GM10847 (cell line): Measurements from ENCODE around the gene TLK1.
A peak's percentile ranks its signal among the peaks of the same experiment; 100 is the strongest.

Source experiments
- POLR2A ChIP-seq: IDR thresholded peaks from 2 replicates; pipeline ENCODE4 v1.6.1; 2011; ENCODE audit not compliant: insufficient read length; ENCODE audit errors: extremely low read depth

TLK1 gene

DNA sequence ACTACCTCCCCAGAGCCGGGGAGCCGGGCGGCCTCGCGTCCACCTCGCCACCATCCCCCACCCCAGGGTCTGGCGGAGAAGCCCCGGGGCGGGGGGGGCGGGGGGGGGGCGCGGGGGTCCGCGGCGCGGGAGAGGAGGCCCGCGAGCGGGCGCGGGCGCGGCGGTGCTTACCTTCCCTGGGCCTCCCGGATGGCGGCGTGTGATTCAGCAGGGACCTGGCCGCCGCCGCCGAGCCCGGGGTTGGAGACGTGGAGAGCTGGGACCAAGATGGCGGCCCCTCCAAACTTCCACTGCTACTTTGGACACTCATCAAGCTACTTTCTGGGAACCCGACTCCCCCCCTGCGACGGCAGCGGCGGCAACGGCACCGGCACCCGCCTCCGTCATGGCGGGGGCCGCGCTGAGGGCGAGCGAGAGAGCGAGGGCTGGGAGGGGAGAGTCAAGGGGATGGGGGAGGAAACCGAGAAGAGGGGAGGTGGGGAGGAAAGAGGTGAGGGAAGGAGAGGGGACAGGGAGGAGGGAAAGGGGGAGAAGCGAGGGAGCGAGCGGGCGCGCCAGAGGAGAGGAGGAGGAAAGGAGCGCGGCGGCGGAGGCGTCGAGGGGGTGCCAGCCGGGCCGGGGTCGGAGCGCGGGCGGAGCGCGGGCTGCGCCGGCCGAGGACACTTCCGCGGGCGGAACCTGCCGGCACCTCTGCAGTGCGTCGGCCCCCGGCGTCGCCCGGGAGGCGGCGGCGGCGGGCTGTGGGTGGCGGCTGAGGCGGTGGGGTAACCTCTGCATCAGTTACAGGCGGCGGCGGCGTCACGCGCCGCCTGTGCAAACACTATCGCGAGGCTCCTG, at the start of gene TLK1:
Gene TLK1, minus strand, starts transcription at position 775 of the 837 bp plus-strand sequence. Its CDS starts 465 bp downstream, at position 310.
- peak; percentile 27 for TF ChIP-seq POLR2A

DNA sequence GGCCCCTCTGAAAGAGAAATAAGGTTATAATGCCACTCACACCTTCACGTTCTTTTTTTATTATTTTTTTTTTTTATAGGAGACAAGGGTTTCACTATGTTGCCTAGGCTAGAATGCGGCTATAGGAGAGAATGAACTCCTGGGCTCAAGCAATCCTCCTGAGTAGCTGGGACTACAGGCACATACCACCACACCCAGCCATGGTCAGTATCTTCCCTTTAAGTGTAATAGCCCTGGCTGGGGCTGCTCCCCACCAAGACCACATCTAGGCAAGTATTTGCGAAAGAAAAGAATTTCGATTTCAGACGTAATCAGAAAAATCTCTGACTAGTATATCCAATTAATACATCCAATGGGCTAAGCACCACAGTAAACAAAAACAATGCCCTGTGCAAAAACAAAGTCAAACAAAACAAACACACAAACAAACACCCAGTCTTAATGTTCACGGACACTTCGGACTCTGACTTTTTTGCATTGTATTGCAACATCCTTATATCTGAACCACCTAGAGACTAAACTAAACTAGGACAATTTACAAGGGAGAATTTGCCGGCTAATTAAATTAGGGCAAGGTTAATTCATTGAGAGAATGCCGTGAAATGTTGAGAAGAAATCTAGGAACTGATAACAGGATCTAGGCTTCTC, 49.6 kb upstream of the TLK1 start:
- TF ChIP-seq POLR2A = no peak

DNA sequence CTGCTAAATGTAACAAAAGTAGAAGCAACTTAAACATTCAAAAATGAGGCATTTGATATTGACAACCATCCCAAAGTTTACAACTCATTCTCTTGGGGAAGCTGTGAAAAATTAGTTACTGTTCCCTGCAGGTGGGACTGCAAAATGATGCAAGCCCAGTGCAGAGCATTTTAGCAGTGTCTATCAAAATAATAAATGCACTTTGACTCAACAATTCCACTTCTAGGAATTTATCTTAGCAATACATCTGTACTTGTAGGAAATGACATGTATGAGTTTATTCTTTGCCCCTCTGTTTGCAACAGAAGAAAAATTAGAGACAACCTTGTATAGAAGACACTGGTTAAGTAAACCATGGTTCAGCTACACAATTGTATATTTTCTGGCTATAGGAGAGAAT, 48.0 kb upstream of the TLK1 start:
- no peak for TF ChIP-seq POLR2A

DNA sequence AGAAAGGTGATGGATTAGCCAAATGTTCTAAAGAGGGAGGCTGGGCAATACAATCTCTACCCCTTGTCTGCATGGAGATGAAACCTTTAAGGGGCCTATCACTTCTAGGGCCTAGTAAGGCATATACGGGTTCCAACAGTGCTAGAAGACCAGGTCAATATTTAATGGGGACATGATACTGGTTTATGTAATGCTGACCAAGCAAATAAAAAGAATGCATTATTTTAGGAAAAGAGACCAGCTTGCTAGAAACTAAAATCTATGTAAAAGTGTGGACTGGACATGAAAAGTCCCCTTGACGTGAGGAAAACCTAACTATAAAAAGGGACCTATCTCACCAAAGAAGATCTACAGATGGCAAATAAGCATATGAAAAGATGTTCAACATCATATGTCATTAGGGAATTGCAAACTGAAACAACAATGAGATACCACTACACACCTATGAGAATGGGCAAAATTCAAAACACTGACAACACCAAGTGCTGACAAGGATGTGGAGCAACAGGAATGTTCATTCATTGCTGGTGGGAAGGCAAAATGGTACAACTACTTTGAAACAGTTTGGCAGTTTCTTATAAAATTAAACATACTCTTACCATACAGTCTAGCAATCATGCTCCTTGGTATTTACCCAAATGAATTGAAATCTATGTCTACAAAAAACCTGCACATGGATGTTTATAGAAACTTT, 45.9 kb upstream of the TLK1 start:
- no peak for TF ChIP-seq POLR2A

DNA sequence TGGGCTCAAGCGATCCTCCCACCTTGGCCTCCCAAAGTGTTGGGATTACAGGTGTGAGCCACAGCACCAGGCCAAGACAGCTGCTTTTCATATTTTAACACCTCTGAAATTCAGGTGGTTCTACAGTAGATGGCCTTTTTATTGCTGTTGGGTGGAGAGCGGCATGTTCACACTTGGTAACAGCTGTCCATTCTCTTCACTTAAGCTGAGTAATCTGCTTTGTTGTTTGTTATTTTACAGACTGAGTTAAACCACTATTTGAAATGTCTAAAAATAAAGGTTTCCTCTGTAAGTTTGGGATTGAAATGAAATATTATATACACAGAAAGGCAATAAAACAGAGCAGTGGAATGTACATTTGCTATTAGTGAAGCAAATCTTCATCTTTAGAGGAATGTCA, 44.9 kb upstream of the TLK1 start:
- no peak for TF ChIP-seq POLR2A

DNA sequence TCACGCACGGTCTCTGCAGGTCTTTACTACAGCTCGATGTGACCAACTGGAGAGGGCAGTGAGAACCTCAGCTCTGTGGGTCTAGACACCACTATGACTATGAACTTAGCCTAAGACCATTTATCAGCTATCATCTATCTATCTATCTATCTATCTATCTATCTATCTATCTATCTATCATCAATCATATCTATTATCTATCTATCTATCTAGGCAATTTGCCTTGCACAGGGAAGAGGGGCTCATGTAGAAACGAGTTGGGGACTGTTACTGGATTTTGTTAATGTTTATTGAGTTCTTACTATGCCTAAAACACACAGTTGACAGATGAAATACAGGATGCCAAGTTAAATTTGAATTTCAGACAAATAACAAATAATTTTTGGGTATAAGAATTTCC, 41.1 kb upstream of the TLK1 start:
- no peak for TF ChIP-seq POLR2A

DNA sequence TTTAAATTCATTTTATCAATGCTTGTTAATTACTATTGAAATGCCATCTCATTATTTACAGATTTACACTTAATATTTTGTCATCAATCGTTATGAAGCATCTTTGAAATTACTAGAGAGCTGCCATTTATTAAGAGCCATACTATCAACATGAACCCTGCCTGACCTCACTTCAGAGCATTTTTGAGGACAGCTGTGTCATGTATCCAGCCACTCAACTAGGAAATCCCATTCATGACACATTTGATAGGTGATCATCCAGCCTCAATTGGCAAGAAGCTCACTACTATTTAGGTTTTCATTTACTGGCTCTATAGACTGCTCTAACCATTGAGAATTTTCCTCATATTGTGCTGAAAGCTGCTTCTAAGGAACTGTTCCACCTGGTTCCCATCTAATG, 40.6 kb upstream of the TLK1 start:
- TF ChIP-seq POLR2A = no peak

DNA sequence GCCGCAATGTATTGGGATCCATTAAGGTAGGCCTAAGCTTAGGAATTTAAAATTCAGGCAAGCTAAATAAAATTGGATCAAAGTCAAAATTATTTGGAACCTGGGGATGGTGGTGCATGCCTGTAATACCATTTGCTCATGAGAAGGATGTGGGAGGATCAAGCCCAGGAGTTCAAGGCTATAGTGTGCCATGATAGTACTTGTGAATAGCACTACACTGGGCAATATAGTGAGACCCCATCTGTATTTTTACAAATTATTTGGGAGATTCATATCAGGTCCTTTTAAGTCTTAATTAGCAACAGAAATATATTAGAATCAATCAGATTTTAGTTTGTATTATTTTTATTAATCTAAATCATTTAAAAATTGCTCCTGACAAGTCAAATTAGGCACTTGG, 39.8 kb upstream of the TLK1 start:
- no peak for TF ChIP-seq POLR2A

DNA sequence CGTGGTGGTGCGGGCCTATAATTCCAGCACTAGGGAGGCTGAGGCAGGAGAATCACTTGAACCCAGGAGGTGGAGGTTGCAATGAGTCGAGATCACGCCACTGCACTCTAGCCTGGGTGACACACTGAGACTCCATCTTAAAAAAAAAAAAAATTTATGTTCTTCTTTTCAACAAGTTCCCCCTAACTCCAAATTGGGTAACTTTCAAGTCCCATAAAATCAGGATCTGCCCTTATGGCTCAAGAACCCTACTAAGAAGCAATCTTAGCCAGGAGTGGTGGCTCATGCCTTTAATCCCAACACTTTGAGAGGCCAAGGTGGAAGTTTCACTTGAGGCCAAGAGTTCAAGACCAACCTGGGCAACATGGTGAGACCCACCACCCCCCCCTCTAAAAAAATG, 30.3 kb upstream of the TLK1 start:
- TF ChIP-seq POLR2A = no peak

DNA sequence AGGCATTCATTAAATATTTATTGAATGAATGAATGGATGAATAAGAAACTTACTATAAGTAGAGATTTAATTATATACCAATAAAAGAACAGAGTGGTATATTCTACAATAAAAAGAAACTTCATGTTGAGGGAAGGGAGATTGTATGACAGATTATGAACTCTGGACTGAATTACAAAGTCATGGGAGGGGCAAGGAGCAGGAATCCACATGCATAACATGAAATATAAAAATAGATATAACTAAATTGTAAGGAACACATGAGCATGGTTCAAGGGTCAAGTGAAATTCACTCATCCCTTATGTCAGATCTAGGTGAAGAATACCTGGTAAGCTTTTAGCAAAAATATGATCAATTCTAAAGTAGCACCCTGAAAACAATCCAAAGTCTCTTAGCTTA, 27.1 kb upstream of the TLK1 start:
- no peak for TF ChIP-seq POLR2A

DNA sequence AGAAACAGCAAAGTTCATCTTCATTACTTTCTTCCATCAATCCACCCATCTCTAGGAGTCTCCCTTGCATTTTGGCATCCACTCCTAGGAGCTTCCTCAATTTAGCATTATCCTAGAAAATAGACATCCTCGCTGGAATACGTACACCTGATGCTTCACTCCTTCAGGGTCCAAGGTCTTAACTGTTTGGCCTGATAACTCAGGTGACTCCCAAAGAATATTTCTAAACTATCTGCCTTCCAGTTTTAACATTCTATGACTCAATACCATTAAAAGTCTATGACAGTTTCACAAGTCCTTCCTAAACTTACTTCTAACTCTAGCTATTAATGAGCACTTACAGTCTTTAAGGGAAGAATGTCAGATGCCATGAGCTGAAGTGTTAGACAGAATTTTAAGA, 26.5 kb upstream of the TLK1 start:
- TF ChIP-seq POLR2A = no peak

DNA sequence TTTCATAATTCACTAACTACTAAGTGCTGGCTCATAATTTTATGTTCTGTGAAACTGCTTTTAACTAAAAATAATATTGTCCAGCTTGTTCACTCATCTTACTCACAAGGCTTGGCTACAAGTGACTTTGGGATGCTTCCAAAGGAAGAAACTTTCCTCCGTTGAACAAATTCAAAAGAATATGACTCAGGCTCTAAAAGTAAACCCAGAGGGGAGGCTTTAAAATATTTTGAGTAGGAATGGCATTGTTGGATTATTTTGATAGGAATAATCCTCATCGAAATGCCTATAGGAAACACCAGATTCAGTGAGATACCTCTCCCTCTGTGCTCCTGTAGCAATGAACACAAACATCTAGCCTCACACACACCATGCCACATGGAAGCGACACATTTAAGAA, 25.2 kb upstream of the TLK1 start:
- no peak for TF ChIP-seq POLR2A

DNA sequence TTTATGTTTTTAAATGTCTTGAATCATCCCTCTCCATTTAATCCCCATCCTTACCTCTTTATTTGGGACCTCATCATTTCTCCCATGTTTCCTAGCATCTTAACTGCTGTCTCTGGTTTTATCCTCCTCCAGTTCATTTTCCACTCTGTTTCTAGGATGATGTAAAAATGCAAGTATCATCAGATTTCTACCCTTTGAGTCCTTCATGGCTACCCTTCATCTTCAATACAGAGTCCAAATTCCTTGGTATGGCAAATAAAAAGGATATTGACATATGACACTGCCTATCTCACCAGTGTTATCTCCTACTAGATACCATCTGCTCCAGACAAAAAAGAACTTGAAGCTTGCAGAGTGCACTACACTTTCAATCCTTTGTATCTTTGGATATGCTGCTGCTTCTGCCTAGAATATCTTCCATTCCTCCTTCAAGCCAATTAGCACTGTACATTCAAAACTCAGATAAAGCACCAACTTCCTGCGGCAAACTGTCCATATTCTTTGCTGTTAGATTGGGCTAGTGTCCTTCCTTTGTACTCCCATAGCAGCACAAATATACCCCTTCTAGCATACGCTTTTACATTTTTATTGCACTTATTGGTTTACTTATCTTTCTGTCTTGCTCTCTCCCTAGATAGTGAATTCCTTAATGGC, 24.6 kb upstream of the TLK1 start:
- no peak for TF ChIP-seq POLR2A

DNA sequence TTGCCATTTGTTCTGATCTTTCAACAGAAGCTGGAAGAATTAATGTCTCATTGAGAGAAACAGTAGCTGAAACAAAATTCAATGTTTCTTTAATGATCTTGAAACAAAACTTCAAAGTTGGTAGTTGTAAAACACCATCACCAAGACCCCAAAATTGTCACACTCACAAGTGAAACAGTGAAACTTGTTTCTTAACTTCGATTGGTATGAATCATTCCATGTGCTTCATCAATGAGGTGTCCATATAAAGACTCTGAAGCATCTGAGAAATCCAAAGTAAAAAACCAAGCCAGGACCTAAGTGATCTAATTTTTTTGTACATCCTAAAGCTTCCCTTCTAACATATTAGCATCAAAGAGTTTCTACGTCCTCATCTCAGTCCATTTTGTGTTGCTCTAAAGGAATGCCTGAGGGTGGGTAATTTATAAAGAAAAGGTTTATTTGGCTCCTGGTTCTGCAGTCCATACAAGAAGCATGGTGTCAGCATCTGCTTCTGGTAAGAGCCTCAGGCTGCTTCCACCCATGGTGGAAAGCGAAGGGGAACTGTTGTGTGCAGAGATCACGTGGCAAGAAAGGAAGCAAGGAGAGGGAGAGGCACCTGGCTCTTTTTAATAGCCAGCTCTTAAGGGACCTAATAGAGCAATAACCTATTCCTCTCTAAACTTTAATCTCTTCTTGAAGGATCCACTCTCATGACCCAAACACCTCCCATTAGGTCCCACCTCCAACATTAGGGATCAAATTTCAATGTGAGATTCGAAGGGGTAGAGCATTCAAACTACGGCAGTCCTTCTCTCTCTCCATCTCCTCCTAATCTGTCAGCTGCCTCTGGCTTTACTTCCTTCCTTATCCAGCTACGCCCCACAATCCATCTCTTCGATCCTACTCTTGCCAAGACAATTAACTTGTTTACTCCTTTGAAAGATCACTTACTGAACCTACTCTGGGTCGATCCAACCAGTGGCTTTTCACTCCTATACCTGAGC, 20.7 kb upstream of the TLK1 start:
- TF ChIP-seq POLR2A = no peak
